ENCODE results near the gene ZC3H18. TPM values are rescaled to one million over a fixed set of nuclear protein-coding genes. Genes with fewer than 3 reads are reported as not detected.
A peak's percentile ranks its signal among the peaks of the same experiment; 100 is the strongest.

The ZC3H18 gene
- total RNA-seq, 2 donors from 2014 or later: 31.9 to 66.3 TPM

DNA sequence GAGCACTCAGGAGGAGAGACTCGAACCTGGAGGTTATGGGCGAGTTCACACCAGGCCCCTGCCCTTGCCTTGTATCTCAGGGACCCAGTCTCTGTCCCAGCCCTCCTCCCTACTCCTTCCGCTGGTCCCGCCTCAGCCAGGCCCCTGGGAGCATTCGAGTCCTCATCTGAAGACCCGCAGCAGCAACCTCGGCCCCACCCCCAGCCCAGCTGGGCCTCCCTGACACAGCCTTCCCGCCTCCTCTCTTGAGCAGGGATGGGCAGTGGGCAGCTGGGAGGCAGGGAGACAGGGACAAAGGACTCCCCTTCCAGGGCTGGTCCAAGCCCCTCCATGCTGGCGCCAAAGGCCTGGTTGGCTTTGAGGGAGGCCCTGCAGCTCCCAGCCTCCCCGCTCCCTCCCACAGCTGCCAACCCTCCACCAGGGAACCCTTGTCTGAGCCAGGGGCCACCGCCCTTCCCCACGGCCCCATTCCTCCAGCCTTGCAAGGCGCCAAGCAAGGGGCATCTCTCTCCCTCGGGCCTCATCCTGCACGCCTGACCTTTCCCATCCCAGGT is 15.4 kb upstream of the ZC3H18 start:
- H3K9ac ChIP-seq (ENCODE audit: low read depth in 2 of 2, low read length in 2 of 2): no peak overlapping the region
- H3K27me3 ChIP-seq: peaks cover 3% of the 10 kb centered on the region
- H3K27ac ChIP-seq: no peak overlapping the region
- H3K4me3 ChIP-seq: no peak overlapping the region
- no peak for DNase-seq
- H3K4me1 ChIP-seq: no peaks in the 10 kb centered on the region
- TF ChIP-seq, protein P1, sequence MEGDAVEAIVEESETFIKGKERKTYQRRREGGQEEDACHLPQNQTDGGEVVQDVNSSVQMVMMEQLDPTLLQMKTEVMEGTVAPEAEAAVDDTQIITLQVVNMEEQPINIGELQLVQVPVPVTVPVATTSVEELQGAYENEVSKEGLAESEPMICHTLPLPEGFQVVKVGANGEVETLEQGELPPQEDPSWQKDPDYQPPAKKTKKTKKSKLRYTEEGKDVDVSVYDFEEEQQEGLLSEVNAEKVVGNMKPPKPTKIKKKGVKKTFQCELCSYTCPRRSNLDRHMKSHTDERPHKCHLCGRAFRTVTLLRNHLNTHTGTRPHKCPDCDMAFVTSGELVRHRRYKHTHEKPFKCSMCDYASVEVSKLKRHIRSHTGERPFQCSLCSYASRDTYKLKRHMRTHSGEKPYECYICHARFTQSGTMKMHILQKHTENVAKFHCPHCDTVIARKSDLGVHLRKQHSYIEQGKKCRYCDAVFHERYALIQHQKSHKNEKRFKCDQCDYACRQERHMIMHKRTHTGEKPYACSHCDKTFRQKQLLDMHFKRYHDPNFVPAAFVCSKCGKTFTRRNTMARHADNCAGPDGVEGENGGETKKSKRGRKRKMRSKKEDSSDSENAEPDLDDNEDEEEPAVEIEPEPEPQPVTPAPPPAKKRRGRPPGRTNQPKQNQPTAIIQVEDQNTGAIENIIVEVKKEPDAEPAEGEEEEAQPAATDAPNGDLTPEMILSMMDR (IDR thresholded peaks at IDR 0.05): no peak
- intact Hi-C loops (cut with DNase I): no loop called here
- H3K9me3 ChIP-seq: no peaks in the 10 kb centered on the region
- H3K36me3 ChIP-seq: no peaks in the 10 kb centered on the region

DNA sequence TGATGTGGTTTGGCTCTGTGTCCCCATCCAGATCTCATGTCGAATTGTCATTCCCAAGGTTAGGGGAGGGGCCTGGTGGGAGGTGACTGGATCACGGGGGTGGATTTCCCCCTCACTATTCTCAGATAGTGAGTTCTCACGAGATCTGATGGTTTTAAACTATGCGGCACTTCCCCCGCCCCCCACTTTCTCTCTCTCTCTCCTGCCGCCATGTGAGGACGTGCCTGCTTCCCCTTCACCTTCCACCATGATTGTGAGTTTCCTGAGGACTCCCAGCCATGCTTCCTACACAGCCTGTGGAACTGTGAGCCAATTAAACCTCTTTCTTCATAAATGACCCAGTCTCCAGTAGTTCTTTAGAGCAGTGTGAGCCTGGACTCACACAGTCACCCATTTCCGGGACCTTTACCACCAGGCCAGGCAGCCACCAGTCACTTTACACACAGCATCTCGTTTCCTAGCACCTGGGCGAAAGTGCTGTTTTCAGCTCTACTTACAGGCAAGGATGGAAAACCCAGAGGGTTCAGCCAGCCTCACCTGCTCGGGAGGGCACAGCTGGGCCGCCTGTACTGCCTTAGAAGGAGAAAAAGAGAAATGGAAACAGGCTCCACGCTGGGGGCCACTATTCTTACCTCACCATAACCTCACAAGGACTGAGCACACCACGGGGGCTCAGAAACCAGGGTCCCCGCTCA is 13.8 kb upstream of the ZC3H18 start:
- no peaks in the 10 kb centered on the region for H3K36me3 ChIP-seq
- no peak for DNase-seq
- no peaks in the 10 kb centered on the region for H3K4me1 ChIP-seq
- no peak overlapping the region for H3K9ac ChIP-seq (ENCODE audit: low read depth in 2 of 2, low read length in 2 of 2)
- no peak overlapping the region for H3K27ac ChIP-seq
- no peak overlapping the region for H3K4me3 ChIP-seq
- peaks cover 3% of the 10 kb centered on the region for H3K27me3 ChIP-seq
- TF ChIP-seq, protein P1 (IDR thresholded peaks at IDR 0.05): no peak
- intact Hi-C loops (cut with DNase I): no loop called here
- no peaks in the 10 kb centered on the region for H3K9me3 ChIP-seq

DNA sequence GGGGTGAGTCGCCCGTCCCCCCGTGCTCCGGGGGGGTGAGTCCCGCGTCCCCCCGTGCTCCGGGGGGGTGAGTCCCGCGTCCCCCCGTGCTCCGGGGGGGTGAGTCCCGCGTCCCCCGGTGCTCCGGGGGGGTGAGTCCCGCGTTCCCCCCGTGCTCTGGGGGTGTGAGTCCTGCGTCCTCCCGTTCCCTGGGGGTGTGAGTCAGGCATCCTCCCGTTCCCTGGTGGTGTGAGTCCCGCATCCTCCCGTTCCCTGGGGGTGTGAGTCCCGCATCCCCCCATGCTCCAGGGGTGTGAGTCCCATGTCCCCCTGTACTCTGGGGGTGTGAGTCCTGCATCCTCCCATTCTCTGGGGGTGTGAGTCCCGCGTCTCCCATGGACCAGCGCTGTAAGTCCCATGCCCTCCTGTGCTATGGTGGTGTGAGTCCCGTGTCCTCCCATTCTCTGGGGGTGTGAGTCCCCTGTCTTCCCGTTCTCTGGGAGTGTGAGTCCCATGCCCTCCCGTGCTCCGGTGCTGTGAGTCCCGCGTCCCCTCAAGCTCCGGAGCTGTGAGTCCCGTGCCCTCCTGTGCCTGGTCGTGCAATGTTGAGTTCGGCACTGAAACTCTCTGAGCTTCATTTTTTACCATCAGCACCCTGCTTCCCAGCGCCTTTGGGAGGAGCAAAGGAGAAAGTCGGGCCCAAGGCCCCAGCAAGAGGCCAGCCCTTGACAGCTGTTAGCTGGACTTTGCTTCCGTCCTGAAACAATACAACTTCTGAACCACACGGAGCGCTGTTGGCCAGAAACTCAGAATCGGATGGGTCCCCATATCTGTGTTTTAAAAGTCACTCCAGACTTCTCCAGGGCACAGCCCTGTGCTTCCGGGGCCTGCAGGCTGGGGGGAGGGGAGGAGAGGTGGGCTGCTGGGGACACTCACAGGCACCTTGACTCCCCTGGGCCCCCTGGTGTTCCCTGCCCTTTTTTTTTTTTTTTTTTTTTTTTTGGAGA is 11.5 kb upstream of the ZC3H18 start:
- peak; percentile 85 for DNase-seq
- H3K27me3 ChIP-seq: peaks cover 3% of the 10 kb centered on the region
- no peaks in the 10 kb centered on the region for H3K4me1 ChIP-seq
- no peaks in the 10 kb centered on the region for H3K9me3 ChIP-seq
- no peak overlapping the region for H3K27ac ChIP-seq
- intact Hi-C loops (cut with DNase I): no loop called here
- no peak overlapping the region for H3K4me3 ChIP-seq
- TF ChIP-seq, protein P1 (IDR thresholded peaks at IDR 0.05): no peak
- no peaks in the 10 kb centered on the region for H3K36me3 ChIP-seq
- peak overlapping the region in 1 of 2 donors; percentile 51 for H3K9ac ChIP-seq (ENCODE audit: low read depth in 2 of 2, low read length in 2 of 2)

DNA sequence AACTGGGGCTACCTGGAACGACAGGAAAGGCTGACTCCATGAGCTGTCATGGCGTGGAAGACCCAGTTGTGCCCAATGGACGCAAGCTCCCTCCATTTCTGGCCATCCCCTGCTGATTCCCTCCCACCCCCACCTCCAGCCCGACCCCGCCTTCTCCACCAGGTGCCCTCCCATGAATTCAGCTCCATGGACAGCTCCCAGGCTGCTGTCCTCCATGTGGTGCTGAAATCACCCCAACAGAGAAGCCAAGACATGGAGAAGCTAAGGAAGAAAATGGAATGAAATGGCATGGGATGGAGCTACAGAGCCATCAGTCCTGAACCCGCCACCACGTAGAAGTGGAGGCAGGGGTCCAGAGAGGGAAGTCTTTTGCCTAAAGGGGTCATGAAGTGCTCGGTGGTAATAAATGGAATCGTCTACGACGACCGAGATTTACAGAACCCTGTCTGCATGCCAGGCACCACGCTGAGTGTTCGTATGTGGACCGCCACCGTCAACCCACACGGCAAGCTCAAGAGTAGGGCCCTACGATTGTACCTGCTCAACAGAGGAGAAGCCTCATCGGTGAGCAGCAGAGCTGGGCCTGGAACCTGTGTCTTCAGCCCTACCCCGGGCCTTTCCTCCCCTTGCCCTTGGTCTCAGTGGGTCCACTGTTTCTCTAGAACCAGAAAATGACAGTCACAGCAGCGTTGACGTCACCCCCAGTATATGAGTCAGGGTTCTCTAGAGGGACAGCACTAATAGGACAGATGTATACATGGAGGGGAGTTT is 9.3 kb upstream of the ZC3H18 start:
- TF ChIP-seq, protein P1 (IDR thresholded peaks at IDR 0.05): no peak

More for the DNA sequence above, 9.3 kb upstream of the ZC3H18 start:
- Histone ChIP-seq H3K9me3 (no peaks in the 10 kb centered on the region), H3K9ac (ENCODE audit: low read depth in 2 of 2, low read length in 2 of 2) (no peak overlapping the region), H3K27ac (no peak overlapping the region), H3K4me3 (no peak overlapping the region), H3K4me1 (no peaks in the 10 kb centered on the region), H3K27me3 (peaks cover 3% of the 10 kb centered on the region), H3K36me3 (no peaks in the 10 kb centered on the region)
- no peak for DNase-seq
- intact Hi-C loops (cut with DNase I): loop anchor here (2.0 kb wide), 1 partner anchor 112 kb away; no protein-coding TSS in a partner anchor
